ENCODE data around the gene ATP12A.

Gene ATP12A

DNA sequence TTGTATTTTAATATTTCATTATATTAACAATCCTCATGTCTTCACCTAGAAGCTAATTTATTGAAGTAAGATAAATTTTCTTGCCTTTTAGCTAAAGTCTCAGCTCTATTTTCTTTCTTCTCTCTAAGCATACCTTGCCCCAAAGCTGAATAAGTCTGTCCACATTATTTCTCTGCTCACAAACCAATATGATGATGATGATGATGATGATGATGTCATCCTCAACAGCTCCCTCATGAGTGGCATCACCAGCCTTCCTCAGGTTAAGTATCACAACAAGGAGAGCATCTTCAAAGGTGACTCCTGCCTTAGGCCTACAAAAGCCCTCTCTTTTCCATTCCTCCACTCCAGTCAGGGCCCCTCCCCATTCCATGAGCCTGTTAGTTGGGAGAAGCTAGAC is 31.9 kb upstream of the ATP12A start:
- H4K20me1 ChIP-seq (ENCODE audit: insufficient read depth) = no peaks in the 10 kb centered on the region
- H3K4me3 ChIP-seq (IDR thresholded peaks at IDR 0.05; ENCODE audit: insufficient read depth, low read depth, low read length) = no peak overlapping the region
- TF ChIP-seq, protein P1, sequence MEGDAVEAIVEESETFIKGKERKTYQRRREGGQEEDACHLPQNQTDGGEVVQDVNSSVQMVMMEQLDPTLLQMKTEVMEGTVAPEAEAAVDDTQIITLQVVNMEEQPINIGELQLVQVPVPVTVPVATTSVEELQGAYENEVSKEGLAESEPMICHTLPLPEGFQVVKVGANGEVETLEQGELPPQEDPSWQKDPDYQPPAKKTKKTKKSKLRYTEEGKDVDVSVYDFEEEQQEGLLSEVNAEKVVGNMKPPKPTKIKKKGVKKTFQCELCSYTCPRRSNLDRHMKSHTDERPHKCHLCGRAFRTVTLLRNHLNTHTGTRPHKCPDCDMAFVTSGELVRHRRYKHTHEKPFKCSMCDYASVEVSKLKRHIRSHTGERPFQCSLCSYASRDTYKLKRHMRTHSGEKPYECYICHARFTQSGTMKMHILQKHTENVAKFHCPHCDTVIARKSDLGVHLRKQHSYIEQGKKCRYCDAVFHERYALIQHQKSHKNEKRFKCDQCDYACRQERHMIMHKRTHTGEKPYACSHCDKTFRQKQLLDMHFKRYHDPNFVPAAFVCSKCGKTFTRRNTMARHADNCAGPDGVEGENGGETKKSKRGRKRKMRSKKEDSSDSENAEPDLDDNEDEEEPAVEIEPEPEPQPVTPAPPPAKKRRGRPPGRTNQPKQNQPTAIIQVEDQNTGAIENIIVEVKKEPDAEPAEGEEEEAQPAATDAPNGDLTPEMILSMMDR (conservative IDR thresholded peaks at IDR 0.05; ENCODE audit: low read depth, low read length) = no peak
- no peaks in the 10 kb centered on the region for H3K4me1 ChIP-seq (ENCODE audit: low read depth, poor library complexity, severe bottlenecking)
- H3K36me3 ChIP-seq (ENCODE audit: insufficient read depth) = no peaks in the 10 kb centered on the region
- no peak overlapping the region for H3K27ac ChIP-seq
- no peak overlapping the region for H3K9ac ChIP-seq
- H2AFZ ChIP-seq (ENCODE audit: low read depth) = no peak overlapping the region
- no peaks in the 10 kb centered on the region for H3K79me2 ChIP-seq (ENCODE audit: insufficient read depth, low read depth)
- no peaks in the 10 kb centered on the region for H3K27me3 ChIP-seq (ENCODE audit: insufficient read depth, low read depth)
- H3K4me2 ChIP-seq = no peak overlapping the region

DNA sequence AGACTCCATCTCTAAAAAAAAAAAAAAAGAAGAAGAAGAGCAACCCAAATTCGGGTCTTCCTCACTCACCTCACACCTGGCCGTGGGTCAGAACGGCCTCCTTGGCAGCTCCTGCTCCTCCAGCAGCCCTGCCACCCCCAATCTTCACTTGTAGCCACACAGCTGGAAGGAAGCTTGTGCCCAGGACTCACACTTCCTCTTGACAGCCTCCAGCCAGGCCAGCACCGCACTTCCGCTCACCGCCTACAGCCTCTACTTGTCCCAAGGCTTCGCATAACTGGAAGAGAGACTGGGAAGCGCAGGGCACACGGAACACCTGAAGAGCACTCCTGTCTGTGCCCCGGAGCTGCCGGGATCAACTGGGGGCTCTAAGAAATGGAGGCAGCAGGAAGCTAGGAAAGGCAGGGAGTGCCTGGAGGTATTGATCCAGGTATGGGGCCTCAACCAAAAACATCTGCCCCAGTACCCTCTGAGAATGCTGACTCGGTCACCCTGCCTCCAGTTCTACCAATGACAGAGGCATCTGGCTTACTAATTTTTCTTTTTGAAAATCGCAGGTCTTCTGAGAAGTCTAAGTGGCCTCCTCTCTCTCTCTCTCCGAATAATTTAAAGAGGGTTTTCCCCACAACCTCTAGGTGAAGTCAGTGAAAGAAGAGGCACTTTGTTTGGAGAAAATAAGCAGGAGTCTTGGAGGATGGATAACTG is 31.1 kb upstream of the ATP12A start:
- Histone ChIP-seq H3K4me1 (ENCODE audit: low read depth, poor library complexity, severe bottlenecking) (no peaks in the 10 kb centered on the region), H4K20me1 (ENCODE audit: insufficient read depth) (no peaks in the 10 kb centered on the region), H3K79me2 (ENCODE audit: insufficient read depth, low read depth) (no peaks in the 10 kb centered on the region), H3K27me3 (ENCODE audit: insufficient read depth, low read depth) (no peaks in the 10 kb centered on the region), H3K9ac (no peak overlapping the region), H3K4me3 (IDR thresholded peaks at IDR 0.05; ENCODE audit: insufficient read depth, low read depth, low read length) (no peak overlapping the region), H3K36me3 (ENCODE audit: insufficient read depth) (no peaks in the 10 kb centered on the region), H2AFZ (ENCODE audit: low read depth) (no peak overlapping the region), H3K27ac (no peak overlapping the region), H3K4me2 (no peak overlapping the region)
- TF ChIP-seq, protein P1 (conservative IDR thresholded peaks at IDR 0.05; ENCODE audit: low read depth, low read length) = no peak

DNA sequence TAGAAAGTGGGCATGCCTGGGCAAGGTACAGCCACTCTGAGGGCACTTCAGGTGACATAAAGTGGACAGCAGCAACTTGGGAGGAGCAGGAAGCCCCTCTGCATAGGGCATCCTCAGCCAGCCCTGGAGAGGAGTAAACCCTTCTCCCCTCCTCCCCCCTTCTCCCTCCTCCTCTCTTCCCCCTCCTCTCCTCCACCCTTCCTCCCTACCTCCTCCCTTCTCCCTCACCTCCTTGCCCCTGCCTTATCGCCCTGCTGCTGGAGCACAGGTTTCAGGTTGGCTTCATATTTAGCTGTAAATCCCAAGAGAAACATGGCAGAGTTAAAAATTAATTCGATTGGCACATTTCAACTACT is 30.5 kb upstream of the ATP12A start:
- Histone ChIP-seq H3K27me3 (ENCODE audit: insufficient read depth, low read depth) (no peaks in the 10 kb centered on the region), H3K4me3 (IDR thresholded peaks at IDR 0.05; ENCODE audit: insufficient read depth, low read depth, low read length) (no peak overlapping the region), H3K4me1 (ENCODE audit: low read depth, poor library complexity, severe bottlenecking) (no peaks in the 10 kb centered on the region), H2AFZ (ENCODE audit: low read depth) (no peak overlapping the region), H3K27ac (no peak overlapping the region), H3K9ac (no peak overlapping the region), H4K20me1 (ENCODE audit: insufficient read depth) (no peaks in the 10 kb centered on the region), H3K4me2 (no peak overlapping the region), H3K79me2 (ENCODE audit: insufficient read depth, low read depth) (no peaks in the 10 kb centered on the region), H3K36me3 (ENCODE audit: insufficient read depth) (no peaks in the 10 kb centered on the region)
- TF ChIP-seq, protein P1 (conservative IDR thresholded peaks at IDR 0.05; ENCODE audit: low read depth, low read length) = no peak

DNA sequence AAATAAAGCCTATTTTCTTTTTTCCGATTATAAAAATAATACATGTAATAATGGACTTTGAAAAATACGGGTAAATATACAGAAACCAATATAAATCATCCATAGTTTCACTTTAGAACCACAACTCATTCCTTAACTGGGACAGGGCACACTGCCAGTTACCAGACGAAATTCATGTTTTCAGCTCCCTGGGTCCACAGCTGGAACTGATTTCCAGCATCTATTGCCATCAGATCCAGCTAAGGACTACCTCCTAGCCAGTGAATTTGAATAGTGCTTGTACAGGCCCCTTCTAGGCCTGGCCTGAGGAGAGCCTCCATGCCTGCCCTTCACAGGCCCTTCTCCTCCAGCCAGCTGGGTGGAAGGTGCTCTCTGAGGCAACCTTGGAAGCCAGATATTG is 30.0 kb upstream of the ATP12A start:
- H3K4me2 ChIP-seq = no peak overlapping the region
- no peaks in the 10 kb centered on the region for H3K27me3 ChIP-seq (ENCODE audit: insufficient read depth, low read depth)
- no peaks in the 10 kb centered on the region for H3K36me3 ChIP-seq (ENCODE audit: insufficient read depth)
- TF ChIP-seq, protein P1 (conservative IDR thresholded peaks at IDR 0.05; ENCODE audit: low read depth, low read length) = no peak
- no peak overlapping the region for H3K9ac ChIP-seq
- no peaks in the 10 kb centered on the region for H3K79me2 ChIP-seq (ENCODE audit: insufficient read depth, low read depth)
- H2AFZ ChIP-seq (ENCODE audit: low read depth) = no peak overlapping the region
- H4K20me1 ChIP-seq (ENCODE audit: insufficient read depth) = no peaks in the 10 kb centered on the region
- no peak overlapping the region for H3K4me3 ChIP-seq (IDR thresholded peaks at IDR 0.05; ENCODE audit: insufficient read depth, low read depth, low read length)
- H3K4me1 ChIP-seq (ENCODE audit: low read depth, poor library complexity, severe bottlenecking) = no peaks in the 10 kb centered on the region
- H3K27ac ChIP-seq = no peak overlapping the region
